Glutamatergic neuron (in vitro differentiated cells): ENCODE data around the gene APOM. TPM values are rescaled to one million over a fixed set of nuclear protein-coding genes. Genes with fewer than 3 reads are reported as not detected.

ENCODE experiments used
- DNase-seq: peaks from one replicate; pipeline ENCODE4 v3.0.0; 2022
- H3K27ac Mint-ChIP-seq: one replicate; pipeline ENCODE4 v1.8.0; 2020; ENCODE audit warnings: mild to moderate bottlenecking, mixed read lengths, inconsistent platforms; ENCODE audit not compliant: unreplicated experiment
- H3K27me3 Mint-ChIP-seq: one replicate; pipeline ENCODE4 v1.8.0; 2020; ENCODE audit warnings: mild to moderate bottlenecking, moderate library complexity, mixed read lengths, inconsistent platforms; ENCODE audit not compliant: unreplicated experiment
- H3K36me3 Mint-ChIP-seq: one replicate; pipeline ENCODE4 v1.8.0; 2020; ENCODE audit warnings: mild to moderate bottlenecking, mixed read lengths, inconsistent platforms; ENCODE audit not compliant: unreplicated experiment
- H3K4me1 Mint-ChIP-seq: one replicate; pipeline ENCODE4 v1.8.0; 2020; ENCODE audit warnings: mild to moderate bottlenecking, low read depth, mixed read lengths, inconsistent platforms; ENCODE audit not compliant: unreplicated experiment
- H3K4me3 Mint-ChIP-seq: one replicate; pipeline ENCODE4 v1.8.0; 2020; ENCODE audit warnings: mild to moderate bottlenecking, mixed read lengths, inconsistent platforms; ENCODE audit not compliant: unreplicated experiment
- H3K9me3 Mint-ChIP-seq: one replicate; pipeline ENCODE4 v1.8.0; 2020; ENCODE audit warnings: mild to moderate bottlenecking, moderate library complexity, mixed read lengths, inconsistent platforms; ENCODE audit not compliant: unreplicated experiment
- total RNA-seq: library from RNA; stranded (reverse); fragmentation: NEBNext Ultra II Directional; extraction: Animal tissue kit (Norgen Biotek cat#: 25700); gene quantifications from one replicate; pipeline ENCODE4 v1.2.1, GENCODE V29; 2021; ENCODE audit not compliant: unreplicated experiment
- TF ChIP-seq, protein P1 (sequence below): fragments of 200-600 bp; sonication (generic); IDR thresholded peaks from one replicate; pipeline ENCODE4 v1.5.0; 2021; ENCODE audit not compliant: partially characterized antibody, unreplicated experiment

APOM gene
- total RNA-seq, 1 donor from 2014 or later: 1.5 TPM

- DNase-seq: no peak
Observed at GRCh38 chr6:31689249-31690110, 33.8 kb downstream of the APOM start.

GRCh38 chr6:31690231-31691077 is 34.8 kb downstream of the APOM start:
- TF ChIP-seq, protein P1, sequence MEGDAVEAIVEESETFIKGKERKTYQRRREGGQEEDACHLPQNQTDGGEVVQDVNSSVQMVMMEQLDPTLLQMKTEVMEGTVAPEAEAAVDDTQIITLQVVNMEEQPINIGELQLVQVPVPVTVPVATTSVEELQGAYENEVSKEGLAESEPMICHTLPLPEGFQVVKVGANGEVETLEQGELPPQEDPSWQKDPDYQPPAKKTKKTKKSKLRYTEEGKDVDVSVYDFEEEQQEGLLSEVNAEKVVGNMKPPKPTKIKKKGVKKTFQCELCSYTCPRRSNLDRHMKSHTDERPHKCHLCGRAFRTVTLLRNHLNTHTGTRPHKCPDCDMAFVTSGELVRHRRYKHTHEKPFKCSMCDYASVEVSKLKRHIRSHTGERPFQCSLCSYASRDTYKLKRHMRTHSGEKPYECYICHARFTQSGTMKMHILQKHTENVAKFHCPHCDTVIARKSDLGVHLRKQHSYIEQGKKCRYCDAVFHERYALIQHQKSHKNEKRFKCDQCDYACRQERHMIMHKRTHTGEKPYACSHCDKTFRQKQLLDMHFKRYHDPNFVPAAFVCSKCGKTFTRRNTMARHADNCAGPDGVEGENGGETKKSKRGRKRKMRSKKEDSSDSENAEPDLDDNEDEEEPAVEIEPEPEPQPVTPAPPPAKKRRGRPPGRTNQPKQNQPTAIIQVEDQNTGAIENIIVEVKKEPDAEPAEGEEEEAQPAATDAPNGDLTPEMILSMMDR: no peak
- Mint-ChIP-seq H3K4me1 (no peaks in the 10 kb centered on the region), H3K9me3 (peaks cover 4% of the 10 kb centered on the region), H3K4me3 (no peak overlapping the region), H3K27me3 (peaks cover 3% of the 10 kb centered on the region), H3K27ac (no peak overlapping the region), H3K36me3 (no peaks in the 10 kb centered on the region)
- DNase-seq: no peak

More at GRCh38 chr6:31689249-31690110, 33.8 kb downstream of the APOM start:
- Mint-ChIP-seq H3K27ac (peak overlapping the region; percentile 33), H3K4me1 (no peaks in the 10 kb centered on the region), H3K9me3 (peaks cover 4% of the 10 kb centered on the region), H3K4me3 (no peak overlapping the region), H3K36me3 (no peaks in the 10 kb centered on the region), H3K27me3 (peaks cover 3% of the 10 kb centered on the region)
- TF ChIP-seq, protein P1: peak; percentile 40

DNA sequence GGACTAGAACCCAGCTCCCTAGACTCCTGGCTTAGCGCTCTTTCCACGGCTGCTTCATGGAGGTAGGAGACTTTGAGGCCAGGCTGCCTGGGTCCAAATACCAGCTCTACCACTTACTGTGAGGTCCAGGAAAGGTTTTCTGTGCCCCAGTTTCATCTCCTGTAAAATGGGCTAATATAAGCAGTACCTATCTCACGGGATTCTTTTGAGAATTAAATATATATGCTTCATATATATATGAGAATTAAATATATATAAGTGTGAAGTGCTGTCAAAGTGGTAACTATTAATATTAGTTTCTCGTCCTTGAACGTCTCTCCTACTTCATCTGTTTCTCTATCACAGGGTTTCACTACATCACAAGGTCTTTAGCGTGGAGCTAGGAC is 35.4 kb downstream of the APOM start:
- no peak for DNase-seq
- Mint-ChIP-seq H3K27ac (no peak overlapping the region), H3K9me3 (peaks cover 1% of the 10 kb centered on the region), H3K36me3 (no peaks in the 10 kb centered on the region), H3K4me3 (no peak overlapping the region), H3K27me3 (peaks cover 3% of the 10 kb centered on the region), H3K4me1 (no peaks in the 10 kb centered on the region)
- TF ChIP-seq, protein P1: no peak

- Mint-ChIP-seq H3K27me3 (no peaks in the 10 kb centered on the region), H3K4me3 (no peak overlapping the region), H3K4me1 (no peaks in the 10 kb centered on the region), H3K27ac (no peak overlapping the region), H3K9me3 (peaks cover 1% of the 10 kb centered on the region), H3K36me3 (no peaks in the 10 kb centered on the region)
- TF ChIP-seq, protein P1: no peak
- DNase-seq: no peak
Observed at GRCh38 chr6:31691564-31692108, 35.9 kb downstream of the APOM start.
